ENCODE data around the gene ZNF276.
"Not testable (repeated sequence)": the region's sequence is repeated elsewhere in the genome, so short reads cannot be mapped to it uniquely, and the experiment has no call there.

ZNF276 gene

DNA sequence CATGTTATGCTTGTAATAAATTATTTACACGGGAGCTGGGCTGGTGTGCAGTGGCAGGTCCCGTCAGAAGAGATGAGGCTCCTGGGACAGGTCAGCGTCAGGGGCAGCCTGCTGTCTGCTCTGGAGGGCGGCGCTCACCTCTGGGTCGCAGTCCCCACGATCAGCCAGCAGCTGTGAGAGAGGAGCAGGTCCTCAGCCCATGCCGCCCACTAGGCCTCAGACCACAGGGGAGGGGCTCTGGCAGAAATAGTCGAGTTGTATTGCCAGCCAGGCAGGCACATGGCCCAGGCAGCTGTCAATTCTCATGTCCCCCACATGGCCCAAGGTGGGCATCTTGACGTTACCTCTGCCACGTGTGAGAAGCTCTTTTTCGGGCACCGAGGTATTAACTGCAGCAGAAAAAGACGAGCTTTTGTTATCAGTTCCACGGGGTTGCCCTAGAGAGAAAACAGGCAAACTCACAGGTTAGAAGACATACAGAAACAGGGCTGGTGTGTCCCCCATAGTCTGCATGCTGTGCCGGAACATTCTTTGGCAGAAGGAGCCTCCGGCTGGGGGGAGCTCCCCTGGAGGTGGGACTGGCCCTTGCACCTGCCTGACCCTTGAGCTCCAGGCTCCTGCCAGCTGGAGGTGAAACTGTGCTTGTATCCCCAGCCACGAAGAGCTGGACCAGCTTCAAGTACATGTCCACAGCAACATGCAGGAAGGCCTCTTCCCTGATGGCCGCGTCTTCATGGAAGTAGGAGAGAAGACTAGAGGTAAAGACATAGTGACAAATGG lies 17.4 kb downstream of the ZNF276 start:
- FAIRE-seq: no peak

DNA sequence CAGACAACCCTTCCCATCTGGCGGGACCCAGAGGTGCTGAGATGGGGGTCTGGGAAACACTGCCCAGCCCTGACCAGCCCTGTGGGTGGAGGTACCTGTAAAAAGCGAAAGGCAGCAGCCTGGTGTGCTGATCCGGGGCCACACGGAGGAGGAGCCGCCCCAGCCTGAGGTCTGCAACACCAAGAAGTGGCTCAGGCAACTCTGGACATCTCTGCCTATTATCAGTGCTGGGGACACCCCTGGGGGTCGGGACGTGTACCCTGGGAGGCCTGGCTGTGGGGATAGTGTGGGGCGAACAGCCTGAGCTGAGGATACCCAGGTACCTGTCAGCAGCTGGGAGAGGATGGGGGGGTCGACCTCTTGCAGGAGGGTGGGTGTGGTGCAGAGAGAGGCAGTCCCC lies 18.0 kb downstream of the ZNF276 start:
- no peak for FAIRE-seq

DNA sequence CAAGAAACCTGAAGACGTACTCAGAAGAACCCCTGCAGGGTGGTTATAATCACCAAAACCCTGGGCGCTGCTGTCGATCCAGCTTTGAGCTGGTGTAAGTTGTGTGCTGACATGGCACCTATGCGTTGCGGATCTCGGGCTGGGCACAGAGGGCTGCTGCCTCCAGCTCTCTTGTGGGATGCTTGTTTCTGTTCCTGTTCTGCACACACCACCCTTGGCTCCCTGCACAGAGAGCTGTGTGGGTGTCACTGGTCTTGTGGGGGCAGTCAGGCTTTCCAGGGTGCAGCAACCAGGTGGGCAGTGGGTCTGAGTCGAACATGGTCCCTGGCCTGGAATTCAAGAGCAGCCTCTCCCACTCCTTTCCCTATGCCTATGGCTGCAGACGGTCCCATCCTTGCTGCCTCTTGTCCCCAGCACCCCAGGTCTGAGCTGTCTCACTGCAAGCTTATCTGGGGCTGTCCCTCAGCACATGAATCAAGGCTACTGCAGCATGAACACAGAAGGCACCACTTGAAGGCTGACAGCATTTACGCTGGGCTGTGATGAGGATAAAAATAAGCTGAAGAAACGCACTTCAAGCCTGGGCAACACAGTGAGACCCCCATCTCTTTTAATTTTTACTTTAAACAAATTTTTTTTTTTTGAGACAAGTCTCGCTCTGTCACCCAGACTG lies 20.1 kb downstream of the ZNF276 start:
- no peak for FAIRE-seq

DNA sequence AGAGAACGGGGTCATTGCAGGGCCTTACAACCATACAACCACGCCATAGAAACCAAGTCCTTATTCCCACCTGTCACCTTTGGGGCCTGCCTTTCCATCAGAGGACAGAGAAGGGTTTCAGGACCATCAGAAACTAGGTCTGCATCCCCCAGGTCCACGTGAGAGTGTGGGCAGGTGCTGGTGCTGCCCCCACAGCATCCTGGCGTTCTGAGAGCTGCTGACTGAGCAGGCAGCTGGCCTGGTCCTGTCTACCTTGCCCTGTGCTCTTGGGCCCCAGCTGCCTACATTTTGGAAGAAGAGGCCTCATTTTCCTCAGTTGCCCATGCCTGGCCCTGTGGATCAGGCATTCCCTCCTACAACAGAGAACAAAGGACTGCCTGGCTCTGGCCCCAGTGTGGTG lies 21.6 kb downstream of the ZNF276 start:
- FAIRE-seq: no peak

DNA sequence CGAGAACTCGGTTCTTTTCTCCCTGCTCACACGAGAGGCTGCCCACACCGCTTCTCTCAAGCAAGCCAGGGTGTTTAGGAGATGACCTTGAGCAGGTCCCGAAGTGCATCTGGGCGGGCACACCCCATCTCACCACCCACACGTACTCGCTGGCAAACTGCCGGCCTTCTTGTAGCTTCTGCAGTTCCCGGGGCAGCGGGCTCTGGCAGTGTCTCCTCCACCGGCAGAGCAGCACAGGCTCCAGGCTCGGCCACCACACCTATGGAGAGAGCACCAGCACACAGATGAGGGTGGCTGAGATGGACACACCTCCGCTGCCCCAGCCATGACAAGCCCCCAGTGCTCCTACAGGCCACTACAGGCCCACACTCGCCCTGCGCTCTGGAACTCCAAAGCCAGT lies 23.5 kb downstream of the ZNF276 start:
- FAIRE-seq: no peak

DNA sequence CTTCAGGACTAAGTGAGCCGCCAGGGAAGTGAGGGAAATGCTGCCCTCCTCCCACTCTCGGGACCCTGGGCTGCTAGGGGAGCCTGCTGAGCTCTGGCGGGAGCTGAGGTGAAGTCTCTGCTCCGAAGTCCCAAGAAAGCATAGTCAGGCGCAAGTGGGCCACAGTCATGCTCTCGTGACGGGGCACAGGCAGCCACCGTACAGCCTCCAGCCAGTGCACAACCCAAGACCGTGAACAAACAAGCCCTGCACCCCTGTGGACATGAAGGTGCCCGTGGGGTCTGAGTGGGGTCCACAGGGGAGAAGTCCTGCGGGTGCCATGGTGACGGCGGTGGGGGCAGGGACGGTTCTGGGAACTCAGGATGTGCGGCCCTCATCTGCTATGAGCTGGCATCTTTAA lies 24.7 kb downstream of the ZNF276 start:
- no peak for FAIRE-seq

DNA sequence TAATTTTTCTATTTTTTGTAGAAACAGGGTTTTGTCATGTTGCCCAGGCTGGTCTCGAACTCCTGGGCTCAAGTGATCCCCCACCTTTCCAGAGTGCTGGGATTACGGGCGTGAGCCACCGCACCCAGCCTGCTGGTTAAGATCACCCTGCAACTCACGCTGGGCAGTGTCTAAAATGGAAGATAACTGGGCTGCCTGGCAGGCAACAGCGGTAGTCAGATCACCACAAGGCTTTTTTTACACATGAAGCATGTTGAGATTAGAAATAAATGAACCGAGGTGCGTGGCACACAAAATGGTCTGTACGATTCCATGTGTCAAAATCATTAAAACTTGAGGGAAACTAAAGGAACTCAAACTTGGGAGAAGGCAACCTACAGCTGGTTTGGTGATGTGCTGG lies 26.7 kb downstream of the ZNF276 start:
- FAIRE-seq: no peak

DNA sequence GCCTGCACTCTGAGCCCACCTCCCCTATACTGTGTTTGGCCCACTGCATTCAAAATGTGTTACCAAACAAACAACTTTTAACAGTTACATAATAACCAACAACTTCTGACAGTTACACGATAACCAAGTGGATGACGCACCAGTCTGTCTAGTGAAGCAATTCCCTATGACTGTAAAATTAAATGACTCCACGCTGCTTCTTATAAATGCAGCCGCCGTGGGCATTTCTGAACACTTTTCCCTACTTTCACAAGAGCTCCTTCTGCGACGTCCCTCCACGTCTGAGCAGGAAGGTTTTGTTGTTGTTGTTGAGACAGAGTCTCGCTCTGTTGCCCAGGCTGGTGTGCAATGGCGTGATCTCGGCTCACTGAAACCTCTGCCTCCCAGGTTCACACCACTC lies 27.6 kb downstream of the ZNF276 start:
- no peak for FAIRE-seq

DNA sequence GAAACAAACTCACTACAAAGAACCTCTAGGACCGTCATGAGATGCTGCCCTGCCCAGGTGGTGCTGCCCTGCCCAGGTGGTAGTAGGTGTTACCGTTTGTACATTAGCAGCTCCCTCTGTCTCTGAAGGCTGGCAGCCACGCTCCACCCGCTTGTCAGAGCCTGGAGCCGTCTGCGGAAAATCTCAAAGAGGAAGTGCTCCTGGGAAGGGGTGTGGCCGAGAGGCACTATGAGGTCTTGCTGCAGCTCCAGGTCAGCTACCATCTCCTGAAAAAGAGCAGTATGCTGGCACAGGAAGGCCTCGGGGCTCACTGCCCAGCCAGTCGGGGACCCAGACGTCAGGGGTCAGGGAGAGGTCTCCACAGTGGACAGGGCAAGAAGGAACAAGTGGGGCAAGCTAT lies 28.3 kb downstream of the ZNF276 start:
- no peak for FAIRE-seq

DNA sequence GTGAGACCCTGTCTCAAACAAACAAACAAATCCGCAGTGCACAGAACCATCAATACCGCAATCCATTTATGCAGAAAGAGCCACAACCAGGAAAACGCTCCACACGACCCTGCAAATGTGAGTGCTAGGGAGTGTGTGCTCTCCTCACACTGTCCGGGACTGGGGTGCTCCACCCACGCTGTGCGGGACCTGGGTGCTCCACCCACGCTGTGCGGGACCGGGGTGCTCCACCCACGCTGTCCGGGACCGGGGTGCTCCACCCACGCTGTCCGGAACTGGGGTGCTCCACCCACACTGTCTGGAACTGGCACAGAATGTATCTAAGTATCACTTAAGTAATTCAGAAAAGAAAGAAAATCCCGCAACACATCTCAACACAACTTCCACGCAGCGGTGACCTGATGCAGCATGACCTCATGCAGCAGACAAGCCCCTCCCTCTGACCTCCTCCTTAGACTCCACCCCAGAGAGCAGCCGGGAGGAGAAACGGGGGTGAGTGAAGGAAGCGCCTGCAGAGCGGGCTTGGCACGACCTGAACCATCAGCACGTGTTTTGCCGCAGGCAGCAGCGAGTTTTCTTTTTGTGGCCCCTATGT lies 38.5 kb downstream of the ZNF276 start:
- no peak for FAIRE-seq

DNA sequence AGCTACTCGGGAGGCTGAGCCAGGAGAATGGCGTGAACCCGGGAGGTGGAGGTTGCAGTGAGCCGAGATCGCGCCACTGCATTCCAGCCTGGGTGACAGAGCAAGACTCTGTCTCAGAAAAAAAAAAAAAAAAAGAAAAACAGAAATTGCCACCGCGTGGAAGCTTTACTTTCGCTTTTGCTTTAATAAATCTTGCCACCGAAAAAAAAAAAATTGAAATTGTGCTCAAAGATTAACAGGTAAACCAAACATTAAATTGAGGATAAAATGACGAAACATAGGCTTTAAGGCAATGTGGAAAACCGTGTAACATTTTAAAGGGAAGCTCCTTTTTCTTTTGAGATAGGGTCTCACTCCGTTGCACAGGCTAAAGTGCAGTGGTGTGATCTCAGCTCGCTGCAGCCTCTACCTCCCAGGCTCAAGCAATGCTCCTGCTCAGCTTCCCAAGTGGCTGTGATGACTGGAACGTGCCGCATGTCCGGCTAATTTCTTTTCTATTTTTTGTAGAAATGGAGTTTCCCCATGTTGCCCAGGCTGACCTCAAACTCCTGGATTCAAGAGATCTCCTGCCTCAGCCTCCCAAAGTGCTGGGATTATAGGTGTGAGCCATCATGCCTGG lies 40.1 kb downstream of the ZNF276 start:
- no peak for FAIRE-seq

DNA sequence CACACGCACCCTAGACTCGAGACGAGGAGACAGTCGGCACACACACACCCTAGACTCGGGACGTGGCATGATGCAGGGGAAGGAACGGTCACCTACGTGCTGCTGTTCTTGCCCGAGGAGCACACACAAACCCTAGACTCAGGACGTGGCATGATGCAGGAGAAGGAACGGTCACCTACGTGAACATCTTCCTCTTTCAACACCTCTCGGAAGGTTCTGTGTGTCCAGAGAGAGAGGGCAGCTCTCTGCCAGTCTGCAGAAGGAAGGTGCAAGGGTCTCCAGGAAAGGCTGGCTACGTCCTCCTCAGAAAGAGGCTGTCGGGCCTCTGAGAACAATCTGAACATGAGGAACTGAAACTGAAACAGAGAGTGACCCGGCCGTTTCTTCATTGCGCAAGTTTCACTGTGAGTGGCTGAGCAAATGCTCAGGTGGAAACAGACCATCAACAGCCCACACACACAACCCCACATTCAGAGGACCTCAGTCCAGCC lies 43.4 kb downstream of the ZNF276 start:
- no peak for FAIRE-seq

DNA sequence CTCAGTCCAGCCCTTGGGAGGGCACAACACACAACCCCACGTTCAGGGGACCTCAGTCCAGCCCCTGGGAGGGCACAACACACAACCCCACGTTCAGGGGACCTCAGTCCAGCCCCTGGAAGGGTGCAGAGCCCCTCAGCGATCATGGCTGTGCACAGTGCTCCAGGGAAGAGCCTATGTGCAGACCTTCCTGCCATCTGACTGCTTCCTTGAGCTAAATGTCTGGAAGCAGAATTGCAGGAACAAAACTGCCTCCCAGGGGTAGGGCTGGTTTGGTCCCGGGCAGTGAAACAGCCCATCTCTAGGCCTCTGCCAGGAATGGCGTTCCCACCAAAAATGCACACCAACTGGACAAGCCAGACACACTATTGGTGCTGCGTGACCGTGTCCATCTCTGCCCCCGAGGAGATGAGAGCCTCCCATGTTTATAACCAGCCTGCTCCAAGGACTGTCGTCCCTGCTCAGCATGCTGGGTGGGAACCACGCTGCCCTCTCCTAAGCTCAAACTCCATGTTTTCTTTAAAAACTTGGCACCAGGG lies 44.0 kb downstream of the ZNF276 start:
- no peak for FAIRE-seq

DNA sequence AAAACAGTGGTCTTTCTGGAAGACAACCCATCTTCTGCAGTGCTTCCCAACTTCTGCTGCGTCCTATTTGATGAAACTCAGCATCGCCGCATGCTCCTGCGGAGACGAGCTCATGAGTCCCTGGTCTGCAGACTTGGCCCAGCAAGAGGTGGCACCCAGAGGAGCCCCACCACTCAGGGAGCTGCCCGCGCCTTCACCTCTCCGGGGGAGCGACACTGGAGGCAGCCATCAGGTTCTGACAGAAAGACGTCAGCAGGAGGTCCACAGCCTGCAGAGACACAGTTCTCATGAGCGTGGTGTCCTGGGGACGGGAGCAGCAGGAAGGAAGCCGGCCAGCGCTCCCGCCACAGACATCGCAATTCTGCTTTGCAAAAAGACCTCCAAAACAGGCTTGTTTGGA lies 49.0 kb downstream of the ZNF276 start:
- FAIRE-seq: no peak

DNA sequence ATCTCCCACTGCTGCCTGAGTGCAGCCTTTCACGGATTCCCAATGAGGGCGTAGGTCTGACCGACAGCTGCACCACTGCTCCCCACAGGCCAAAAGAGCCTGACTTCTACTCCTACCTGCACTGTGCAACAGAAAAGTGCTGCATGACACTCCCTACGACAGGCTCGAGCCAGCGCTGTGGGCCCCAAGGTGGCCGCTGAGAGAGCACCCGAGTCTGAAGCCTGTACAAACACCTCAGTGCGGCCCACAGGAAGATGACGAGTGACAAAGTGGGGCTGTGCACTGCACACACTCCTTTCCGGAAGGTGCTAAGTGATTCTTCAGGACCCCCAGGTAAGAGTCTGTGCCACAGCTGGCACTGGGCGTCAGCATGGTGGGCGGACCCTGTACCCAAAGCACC lies 53.9 kb downstream of the ZNF276 start:
- FAIRE-seq: no peak

DNA sequence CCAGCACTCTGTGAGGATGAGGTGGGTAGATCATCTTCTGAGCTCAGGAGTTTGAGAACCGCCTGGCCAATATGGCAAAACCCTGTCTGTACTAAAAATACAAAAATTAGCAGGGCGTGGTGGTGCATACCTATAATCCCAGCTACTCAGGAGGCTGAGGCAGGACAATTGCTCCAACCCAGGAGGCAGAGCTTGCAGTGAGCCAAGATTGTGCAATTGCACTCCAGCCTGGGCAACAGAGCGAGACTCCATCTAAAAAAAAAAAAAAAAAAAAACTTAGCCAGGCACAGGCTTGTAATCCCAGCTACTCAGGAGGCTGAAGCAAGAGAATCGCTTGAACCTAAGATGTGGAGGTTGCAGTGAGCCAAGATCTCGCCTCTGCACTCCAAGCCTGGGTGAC lies 56.9 kb downstream of the ZNF276 start:
- not testable (repeated sequence) for FAIRE-seq

DNA sequence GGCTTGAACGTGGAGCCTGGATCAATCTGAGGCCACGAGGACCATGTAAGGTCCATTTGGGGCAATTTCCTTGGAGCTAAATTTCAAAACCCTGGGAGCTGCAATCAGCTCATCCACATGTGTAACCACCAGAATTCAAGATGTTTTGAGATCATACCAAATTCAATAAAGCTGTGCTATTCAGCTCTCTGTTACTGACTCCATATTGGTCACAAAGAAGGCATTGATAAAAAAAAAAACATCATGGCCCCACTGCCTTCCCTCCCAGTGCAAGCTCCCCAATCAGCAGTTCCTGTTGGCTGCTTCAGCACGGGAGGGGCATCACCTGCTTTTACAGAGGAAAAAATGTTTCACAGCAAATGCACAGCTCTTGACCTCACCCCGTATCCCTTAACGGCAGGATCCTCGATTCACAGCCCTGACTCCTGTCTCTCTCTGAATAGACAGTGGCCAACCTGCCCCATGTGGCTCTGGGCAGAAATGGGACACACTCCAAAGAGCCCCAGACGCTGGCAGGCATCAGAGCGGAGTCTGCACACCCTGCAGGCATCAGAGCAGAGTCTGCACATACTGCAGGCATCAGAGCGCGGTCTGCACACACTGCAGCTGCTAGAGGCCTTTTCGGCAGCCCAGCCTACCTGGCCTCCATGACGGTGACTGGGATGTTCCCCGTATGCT lies 58.0 kb downstream of the ZNF276 start:
- FAIRE-seq: no peak

DNA sequence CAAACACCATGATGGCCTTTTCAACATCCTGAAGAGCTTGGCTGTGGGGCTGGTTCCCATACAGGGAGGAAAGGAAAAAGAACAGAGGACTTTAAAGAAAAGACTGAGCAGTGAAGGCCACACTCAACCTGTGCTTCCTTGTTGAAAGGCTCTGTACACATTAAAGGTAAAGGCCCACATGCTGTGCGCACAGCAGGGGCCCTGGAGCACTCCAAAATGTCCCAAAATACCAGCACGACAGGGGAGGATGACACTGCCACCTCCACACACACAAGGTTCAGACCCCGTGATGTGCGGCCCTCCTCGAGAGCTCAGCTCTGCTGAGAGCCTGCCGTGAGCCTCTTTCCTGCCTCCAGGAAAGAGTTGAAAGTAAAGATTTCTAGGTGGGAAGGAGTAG lies 58.6 kb downstream of the ZNF276 start:
- FAIRE-seq: no peak

DNA sequence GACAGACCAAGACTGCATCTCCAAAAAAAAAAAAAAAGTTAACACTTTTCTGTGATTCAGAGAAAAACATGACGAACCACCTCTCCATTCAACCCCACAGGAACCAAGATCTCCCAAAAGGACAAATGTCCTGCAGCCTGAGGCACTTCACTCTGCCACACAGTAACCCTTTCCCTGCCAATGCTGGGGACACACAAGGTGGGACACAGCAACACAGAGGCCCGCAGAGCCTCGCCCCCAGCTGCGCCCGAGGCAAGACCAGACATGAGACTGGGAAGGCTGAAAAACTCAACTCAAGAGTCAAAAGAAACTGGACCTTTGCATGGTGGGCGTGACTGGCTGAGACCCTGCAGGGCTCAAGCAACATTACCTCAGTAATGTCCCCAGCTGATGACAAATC lies 61.2 kb downstream of the ZNF276 start:
- FAIRE-seq: no peak

DNA sequence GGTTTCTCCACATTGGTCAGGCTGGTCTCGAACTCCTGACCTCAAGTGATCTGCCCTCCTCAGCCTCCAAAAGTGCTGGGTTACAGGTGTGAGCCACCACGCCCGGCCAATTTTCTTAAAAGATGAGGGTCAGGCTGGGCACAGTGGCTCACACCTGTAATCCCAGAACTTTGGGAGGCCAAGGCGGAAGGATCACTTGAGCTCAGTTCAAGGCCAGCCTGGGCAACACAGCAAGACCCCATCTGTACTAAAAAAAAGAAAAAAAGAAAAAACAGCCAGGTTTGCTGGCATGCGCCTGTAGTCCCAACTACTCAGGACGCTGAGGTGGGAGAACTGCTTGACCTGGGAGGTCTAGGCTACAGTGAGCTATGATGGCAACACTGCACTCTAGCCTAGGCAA lies 62.6 kb downstream of the ZNF276 start:
- not testable (repeated sequence) for FAIRE-seq

DNA sequence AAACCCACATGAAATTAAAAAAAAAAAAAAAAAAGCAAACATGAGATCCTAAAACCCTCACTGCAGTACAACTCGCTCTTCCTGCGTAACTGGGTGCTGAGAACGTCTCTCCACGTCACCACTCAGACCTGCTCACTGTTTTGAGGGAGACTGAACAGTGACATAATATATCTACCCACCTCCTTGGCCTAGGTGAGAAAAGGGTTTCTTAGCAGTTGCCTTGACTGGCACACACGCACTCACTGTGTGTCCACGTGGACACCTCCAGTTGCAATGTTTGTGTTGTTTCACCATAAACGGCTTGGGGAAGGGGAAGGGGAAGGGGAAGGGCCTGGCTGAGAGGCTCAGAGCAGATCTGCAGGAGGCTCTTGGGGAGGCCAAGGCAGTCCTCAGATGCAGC lies 63.1 kb downstream of the ZNF276 start:
- no peak for FAIRE-seq

DNA sequence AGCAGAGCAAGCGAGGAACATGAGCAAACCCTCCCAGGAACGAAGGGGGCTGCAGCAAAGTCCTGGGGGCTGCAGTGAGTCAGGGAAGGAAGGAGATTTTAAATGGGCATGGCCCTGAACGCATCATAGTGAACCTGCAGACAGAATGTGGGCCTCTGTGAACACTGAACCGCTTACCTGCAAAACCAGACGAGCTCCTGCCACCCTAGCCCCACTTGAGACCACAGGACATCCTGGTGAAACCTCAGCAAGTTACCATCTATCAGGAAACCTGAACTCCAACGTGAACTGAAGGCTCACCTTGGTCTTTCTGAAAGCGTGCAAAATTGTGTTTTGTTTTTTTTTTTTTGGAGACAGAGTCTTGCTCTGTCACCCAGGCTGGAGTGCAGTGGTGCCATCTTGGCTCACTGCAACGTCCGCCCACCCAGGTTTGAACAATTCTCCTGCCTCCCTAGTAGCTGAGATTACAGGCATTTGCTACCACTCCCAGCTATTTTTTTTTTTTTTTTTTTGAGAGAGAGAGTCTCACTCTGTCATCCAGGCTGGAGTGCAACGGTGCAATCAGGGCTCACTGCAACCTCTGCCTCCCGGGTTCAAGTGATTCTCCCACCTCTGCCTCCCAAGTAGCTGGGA lies 64.3 kb downstream of the ZNF276 start:
- FAIRE-seq: no peak

All from colon (tissue), 2 donors.